Stimulated activated CD4-positive, alpha-beta T cell treated with anti-CD3 and anti-CD28 coated beads, TNF-alpha, amount 100 ng/mL, for 24 hours (primary cell): ENCODE measurements around the gene PXDN.
"Not testable (repeated sequence)": the region's sequence is repeated elsewhere in the genome, so short reads cannot be mapped to it uniquely, and the experiment has no call there.

Source experiments
- DNase-seq, 3 experiments: peaks; one replicate each; pipeline ENCODE4 v3.0.0-alpha.2; 2020; ENCODE audit warnings: low read depth in 3 of 3

The PXDN gene

GRCh38 chr2:1681323-1682180, 62.8 kb downstream of the PXDN start:
- DNase-seq, result no peak

DNA sequence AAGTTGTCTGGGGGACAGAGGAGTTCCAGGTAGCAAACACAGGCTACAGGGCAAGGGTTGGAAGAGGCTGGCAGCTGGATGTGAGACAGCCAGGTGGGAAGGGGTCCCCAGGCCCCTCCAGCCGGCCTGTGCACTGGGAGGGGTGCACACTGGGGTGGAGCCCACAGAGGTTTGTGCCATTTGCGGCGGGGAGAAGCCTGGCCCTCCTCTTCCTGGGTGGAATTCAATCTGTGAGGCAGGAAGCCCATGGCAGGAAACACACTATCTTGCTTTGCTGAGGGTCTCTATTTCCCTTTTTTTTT, 63.3 kb downstream of the PXDN start:
- no peak for DNase-seq

GRCh38 chr2:1680222-1681016, 63.9 kb downstream of the PXDN start:
- no peak for DNase-seq

DNA sequence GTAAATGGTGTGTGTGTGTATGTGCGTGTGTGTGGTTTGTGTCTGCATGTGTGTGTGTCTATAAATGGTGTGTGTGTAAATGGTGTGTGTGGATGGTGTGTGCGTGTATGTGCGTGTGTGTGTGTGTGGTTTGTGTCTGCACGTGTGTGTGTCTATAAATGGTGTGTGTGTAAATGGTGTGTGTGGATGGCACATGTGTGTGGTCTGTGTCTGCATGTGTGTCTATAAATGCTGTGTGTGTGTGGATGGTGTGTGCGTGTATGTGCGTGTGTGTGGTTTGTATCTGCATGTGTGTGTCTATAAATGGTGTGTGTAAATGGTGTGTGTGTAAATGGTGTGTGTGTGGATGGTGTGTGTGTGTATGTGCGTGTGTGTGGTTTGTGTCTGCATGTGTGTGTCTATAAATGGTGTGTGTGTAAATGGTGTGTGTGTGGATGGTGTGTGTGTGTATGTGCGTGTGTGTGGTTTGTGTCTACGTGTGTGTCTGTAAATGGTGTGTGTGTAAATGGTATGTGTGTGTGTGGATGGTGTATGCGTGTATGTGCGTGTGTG, 64.8 kb downstream of the PXDN start:
- DNase-seq, result not testable (repeated sequence)

GRCh38 chr2:1679065-1679464, 65.2 kb downstream of the PXDN start:
- not testable (repeated sequence) for DNase-seq

DNA sequence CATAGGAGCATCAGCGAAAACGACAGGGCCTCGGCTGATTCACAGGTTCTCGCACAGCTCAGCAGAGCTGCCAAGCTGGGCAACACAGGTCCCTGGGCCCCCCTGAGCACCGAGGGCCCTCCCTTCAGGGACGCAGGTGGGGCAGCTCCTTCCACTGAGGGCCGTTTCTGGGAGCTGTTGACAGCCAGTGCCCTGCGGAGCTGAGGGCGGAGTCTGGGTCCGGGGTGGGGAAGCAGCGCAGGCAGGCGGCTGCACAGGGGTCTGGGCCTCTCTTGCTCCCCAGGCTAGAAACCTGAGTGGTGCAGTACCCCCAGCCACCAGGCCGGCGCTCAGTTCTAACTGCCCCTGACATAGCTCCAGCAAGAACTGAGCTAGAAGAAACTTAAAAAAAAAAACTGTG, 65.7 kb downstream of the PXDN start:
- no peak for DNase-seq

GRCh38 chr2:1677821-1678165, 66.5 kb downstream of the PXDN start:
- DNase-seq, result no peak

DNA sequence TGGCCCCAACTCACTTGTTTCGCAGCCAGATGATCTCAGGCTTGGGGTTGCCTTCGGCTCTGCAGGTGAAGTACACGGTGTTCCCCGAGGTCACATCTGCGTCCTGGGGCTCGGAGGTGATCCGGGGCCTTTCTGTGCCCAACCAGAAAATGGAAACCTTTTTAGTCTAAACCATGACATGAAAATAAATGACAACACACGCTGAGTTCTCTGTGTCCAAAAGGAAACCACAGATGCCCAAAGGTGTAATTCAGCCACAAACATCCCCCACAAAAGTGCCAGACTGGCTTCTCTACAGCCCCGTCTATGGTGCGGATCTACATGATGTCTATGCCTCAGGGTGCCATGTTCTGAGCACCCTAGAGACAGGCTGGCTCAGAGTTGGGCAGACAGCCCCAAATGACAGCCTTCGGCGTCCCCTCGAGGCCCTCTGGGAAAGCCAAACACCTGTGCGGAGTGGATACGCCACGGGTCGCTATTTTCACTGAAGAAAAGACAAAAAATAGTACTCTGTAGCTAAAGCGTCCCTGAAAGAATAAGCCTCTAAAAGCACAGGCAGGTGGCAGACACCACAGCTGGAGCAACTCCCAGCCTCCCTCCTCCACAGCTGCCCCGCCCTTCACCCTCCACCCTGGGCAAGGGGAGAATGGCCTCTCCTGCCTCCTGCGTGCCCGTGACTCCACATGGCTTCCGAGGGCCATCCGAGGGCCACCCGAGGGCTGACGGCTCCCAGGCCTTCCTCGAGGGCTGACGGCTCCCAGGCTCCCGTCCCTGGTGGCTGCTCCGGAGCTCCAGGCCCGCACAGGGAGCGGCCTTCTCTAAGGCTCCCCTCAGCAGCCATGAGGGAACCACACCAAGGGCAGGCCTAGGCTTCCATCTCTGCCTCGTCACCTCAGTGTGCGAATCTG, 67.1 kb downstream of the PXDN start:
- DNase-seq, result no peak

- DNase-seq, result no peak
Measured at GRCh38 chr2:1676091-1676912, 68.0 kb downstream of the PXDN start.

- no peak for DNase-seq
Measured at GRCh38 chr2:1675633-1676032, 68.7 kb downstream of the PXDN start.

DNA sequence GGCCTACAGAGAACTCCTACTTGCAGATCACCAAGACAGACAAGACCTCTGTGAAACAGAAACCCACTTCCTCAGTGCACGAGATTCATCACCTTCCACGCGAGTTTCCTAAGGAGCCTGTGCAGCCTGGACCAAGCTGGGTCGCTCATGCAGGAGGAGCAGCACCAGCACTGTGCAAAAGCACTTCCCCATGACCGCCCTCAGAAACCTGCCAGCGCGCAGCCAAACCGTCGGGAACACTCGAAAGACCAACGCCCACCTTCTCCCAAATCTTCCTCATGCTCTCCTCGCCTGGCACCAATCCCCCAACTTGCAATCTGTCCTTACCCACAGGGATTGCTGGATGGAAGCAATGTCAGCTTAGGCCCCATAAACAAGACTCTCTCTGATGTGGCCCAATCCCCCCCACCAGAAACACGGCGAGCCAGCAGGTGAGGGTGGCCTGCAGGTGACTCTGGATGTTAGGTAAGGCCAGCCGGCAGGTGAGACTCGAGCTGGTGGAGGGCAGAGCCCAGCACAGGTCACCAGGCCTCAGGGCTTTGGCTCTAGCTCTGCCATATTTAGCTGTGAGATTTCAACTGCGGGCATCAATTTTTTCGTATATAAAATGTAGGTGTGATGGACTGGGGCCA, 69.4 kb downstream of the PXDN start:
- DNase-seq, result no peak

DNA sequence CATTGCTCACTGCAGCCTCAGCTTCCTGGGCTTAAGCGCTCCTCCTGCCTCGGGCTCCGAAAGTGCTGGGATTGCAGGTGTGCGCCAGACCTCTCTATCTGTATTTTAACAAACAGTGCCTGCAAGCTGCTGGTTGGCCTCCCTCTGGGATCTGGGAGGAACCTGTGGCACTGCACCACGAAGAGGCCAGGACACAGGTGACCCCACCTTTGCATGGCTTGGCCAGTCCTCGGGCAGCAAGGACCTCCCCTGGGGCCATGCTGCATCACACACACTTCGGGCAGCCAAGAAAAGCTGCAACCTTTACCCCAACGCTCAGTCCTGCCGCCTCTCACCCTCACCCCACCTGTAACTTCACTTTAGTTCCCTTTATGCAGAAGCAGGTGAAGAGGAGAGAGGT, 70.0 kb downstream of the PXDN start:
- no peak for DNase-seq

GRCh38 chr2:1673160-1673944, 71.0 kb downstream of the PXDN start:
- DNase-seq, result no peak

DNA sequence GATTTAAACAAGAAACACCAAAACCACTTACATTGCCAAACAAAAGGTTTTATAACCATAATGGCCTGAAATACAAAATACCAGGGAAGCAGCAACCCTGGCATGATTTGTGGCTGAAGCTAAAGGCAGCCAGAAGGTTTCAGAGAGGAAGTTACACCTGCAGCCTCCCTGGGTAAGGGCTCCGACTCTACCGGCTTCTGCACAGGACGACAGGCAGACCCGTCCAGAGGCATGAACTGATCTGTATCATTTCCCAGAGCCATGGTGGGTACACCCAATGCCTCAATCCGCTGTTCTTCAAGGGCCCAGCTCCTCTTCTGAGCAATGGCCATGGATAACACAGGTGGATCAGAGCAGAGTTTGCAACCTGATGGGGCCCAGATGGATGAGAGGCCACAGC, 71.6 kb downstream of the PXDN start:
- no peak for DNase-seq

DNA sequence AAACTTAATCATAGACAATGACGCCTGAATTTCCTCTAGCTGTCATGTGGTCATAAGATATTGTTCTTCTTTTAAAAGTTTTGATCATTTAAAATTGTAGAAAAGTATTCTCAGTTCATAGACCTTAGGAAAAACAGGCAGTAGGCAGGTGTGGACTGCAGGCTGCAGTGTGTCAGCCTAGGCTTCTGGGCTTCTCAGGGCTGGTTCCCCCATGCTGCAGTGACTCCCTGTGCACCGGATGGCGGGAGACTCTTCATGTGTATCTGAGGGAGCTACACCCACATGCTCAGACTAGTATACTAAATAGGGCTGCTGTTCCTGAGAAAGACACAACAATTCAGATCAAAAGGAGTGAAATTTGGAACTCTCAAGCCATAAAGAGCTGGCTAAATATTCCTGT, 72.4 kb downstream of the PXDN start:
- DNase-seq, result no peak

- no peak for DNase-seq
Measured at GRCh38 chr2:1670636-1671035, 73.7 kb downstream of the PXDN start.

- DNase-seq, result no peak
Measured at GRCh38 chr2:1665761-1666505, 78.4 kb downstream of the PXDN start.

DNA sequence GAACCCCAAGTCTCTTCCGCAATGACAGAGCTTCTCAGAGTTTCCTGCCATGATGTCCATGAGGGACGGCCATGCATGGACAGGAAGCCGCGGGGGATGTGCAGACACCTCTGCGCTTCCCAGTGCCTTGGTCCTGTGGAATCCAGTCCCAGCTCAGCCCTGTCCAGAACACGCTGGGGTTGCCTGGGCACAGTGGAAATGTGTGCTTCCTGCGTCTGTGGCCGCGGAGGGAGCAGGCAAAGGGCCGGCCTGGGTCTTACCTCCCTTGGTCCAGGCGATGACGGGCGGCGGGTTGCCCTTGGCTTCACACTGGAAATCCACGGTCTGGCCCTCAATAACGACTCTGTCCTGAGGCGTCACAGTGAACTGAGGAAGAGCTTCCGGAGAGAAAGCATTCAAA, 79.6 kb downstream of the PXDN start:
- no peak for DNase-seq

DNA sequence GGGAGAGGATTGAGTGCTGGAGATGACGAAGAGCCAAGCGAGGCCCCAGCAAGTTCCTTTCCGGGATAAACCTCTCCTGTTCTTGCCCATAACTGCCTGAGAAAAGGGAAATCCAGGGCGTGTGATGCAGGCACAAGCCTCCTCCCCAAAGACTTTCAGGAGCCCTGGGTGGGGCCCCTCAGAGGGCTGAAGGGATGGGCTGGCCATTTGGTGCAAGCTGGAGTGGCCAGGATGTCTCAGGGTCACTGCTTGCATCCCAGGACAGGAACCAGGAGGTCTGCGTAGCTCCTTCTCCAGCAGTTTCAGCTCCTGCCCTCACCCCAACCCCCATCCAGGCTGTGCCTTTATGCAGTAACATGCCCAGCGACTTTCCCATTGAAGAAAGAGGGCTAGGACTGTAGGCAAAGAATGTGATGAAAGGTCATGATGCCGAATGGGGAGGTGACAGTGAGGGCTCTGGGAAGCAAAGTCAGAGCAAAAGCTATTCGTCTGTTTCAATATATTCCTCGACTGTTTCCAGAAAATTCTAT, 80.2 kb downstream of the PXDN start:
- DNase-seq, result no peak
